Left lung (tissue), 10 donors: ENCODE results near the gene KATNAL2. TPM values are rescaled to one million over a fixed set of nuclear protein-coding genes. Genes with fewer than 3 reads are reported as not detected.

Experiments
- ATAC-seq: fragments of 200-7000 bp; cut with Tn5 transposase; one replicate; pipeline ENCODE4 v1.9.1; 2020; ENCODE audit warnings: moderate library complexity
- DNase-seq, 4 donors: peaks; one replicate each; pipeline ENCODE4 v3.0.0-alpha.2; 2013 to 2020
- H3K27ac ChIP-seq, 2 donors: fragments of 200-600 bp; sonication (generic) in 1 of 2; one replicate each; pipeline versions ENCODE4 v1.5.0 to v1.8.0; 2020 to 2021
- H3K27me3 ChIP-seq, 2 donors: fragments of 200-600 bp; sonication (generic) in 1 of 2; one replicate each; pipeline versions ENCODE4 v1.5.0 to v1.8.0; 2020 to 2021
- H3K36me3 ChIP-seq, 2 donors: fragments of 200-600 bp; sonication (generic) in 1 of 2; one replicate each; pipeline versions ENCODE4 v1.5.0 to v1.8.0; 2020 to 2021
- H3K4me1 ChIP-seq, 2 donors: fragments of 200-600 bp; one replicate each; pipeline ENCODE4 v1.8.0; 2021
- H3K4me3 ChIP-seq, 2 donors: fragments of 200-600 bp; sonication (generic) in 1 of 2; one replicate each; pipeline versions ENCODE4 v1.5.0 to v1.8.0; 2020 to 2021; ENCODE audit warnings: mild to moderate bottlenecking in 1 of 2
- H3K9me3 ChIP-seq, 2 donors: fragments of 200-600 bp; sonication (generic) in 1 of 2; one replicate each; pipeline versions ENCODE4 v1.5.0 to v1.8.0; 2020 to 2021
- intact Hi-C, 2 donors: fragments of 100-400 bp; cut with DNase I; formaldehyde crosslinking; loops; one replicate each; pipeline versions ENCODE4 v1.11.2 to v1.14.2; 2022
- polyA plus RNA-seq, 6 donors: library from polyadenylated mRNA; unstranded; fragments of 120-200 nt; gene quantifications; one replicate each; pipeline ENCODE4 v1.2.1, GENCODE V29; 2013; ENCODE audit not compliant: insufficient read length in 6 of 6
- total RNA-seq, 2 donors: library from RNA; stranded (reverse); fragmentation: NEBNext Ultra II Directional; extraction: Animal tissue kit (Norgen Biotek cat#: 25700); gene quantifications; one replicate each; pipeline ENCODE4 v1.2.1, GENCODE V29; 2021
- TF ChIP-seq, protein P1 (sequence below), 2 donors: fragments of 200-600 bp; sonication (generic) in 1 of 2; IDR thresholded peaks; one replicate each; pipeline versions ENCODE4 v1.5.0 to v1.8.0; 2021; ENCODE audit warnings: antibody characterized with exemption in 2 of 2
- donor health status: DM: no; HTN: yes; CAD: no.
- donor health status: DM: no; HTN: no; CAD: no.

The KATNAL2 gene
- total and polyA plus RNA-seq, 8 donors, result 2.4 to 8.8 (median 6.9) TPM

DNA sequence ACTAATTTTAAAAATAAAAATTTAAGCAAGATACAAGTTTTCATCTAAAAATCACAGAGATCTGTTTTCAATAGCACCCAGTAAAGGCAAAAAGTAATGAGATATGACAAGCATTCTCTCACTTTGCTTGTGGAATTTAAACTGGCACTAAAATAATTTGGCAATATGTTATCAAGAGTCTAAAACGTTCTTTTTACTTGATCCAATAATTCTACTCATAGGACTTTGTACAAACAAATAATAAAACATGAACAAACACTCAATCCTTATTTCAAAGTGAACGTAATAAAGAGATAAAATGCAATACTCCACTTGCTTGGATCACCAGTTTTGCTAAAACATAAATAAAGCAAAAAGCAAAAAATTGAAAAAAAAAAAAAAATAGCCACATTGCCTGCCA, 30.5 kb upstream of the KATNAL2 start:
- peaks cover 0 to 23% of the 10 kb centered on the region in 2 donors for H3K9me3 ChIP-seq
- H3K4me1 ChIP-seq, result no peaks in the 10 kb centered on the region
- H3K36me3 ChIP-seq, result peaks cover 0 to 30% of the 10 kb centered on the region in 2 donors
- intact Hi-C loops, result no loop called here
- no peaks in the 10 kb centered on the region for H3K27me3 ChIP-seq
- ATAC-seq (no peak), DNase-seq (no peak)
- TF ChIP-seq, protein P1, sequence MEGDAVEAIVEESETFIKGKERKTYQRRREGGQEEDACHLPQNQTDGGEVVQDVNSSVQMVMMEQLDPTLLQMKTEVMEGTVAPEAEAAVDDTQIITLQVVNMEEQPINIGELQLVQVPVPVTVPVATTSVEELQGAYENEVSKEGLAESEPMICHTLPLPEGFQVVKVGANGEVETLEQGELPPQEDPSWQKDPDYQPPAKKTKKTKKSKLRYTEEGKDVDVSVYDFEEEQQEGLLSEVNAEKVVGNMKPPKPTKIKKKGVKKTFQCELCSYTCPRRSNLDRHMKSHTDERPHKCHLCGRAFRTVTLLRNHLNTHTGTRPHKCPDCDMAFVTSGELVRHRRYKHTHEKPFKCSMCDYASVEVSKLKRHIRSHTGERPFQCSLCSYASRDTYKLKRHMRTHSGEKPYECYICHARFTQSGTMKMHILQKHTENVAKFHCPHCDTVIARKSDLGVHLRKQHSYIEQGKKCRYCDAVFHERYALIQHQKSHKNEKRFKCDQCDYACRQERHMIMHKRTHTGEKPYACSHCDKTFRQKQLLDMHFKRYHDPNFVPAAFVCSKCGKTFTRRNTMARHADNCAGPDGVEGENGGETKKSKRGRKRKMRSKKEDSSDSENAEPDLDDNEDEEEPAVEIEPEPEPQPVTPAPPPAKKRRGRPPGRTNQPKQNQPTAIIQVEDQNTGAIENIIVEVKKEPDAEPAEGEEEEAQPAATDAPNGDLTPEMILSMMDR (IDR thresholded peaks at IDR 0.05), result no peak
- no peak overlapping the region for H3K27ac ChIP-seq
- no peak overlapping the region for H3K4me3 ChIP-seq

DNA sequence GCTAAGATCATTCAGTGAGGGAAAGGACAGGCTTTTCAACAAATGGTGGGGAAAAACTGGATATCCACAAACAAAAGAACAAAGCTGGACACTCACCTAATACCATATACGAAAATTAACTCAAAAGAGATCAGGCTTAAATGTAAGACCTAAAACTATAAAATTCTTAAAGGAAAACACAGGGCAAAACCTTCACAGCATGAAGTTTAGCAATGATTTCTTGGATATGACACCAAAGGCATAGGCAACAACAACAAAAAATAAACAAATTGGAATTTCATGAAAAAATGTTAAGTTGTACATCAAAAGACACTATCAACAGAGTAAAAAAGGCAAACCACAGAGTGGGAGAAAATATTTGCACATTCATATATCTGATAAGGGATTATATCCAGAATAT, 28.4 kb upstream of the KATNAL2 start:
- H3K27me3 ChIP-seq, result no peaks in the 10 kb centered on the region
- no peak for DNase-seq
- H3K4me1 ChIP-seq, result no peaks in the 10 kb centered on the region
- no peak for ATAC-seq
- no peak overlapping the region for H3K4me3 ChIP-seq
- no peak overlapping the region for H3K27ac ChIP-seq
- intact Hi-C loops, result no loop called here
- H3K9me3 ChIP-seq, result peaks cover 0 to 23% of the 10 kb centered on the region in 2 donors
- TF ChIP-seq, protein P1 (IDR thresholded peaks at IDR 0.05), result no peak
- peaks cover 0 to 30% of the 10 kb centered on the region in 2 donors for H3K36me3 ChIP-seq

DNA sequence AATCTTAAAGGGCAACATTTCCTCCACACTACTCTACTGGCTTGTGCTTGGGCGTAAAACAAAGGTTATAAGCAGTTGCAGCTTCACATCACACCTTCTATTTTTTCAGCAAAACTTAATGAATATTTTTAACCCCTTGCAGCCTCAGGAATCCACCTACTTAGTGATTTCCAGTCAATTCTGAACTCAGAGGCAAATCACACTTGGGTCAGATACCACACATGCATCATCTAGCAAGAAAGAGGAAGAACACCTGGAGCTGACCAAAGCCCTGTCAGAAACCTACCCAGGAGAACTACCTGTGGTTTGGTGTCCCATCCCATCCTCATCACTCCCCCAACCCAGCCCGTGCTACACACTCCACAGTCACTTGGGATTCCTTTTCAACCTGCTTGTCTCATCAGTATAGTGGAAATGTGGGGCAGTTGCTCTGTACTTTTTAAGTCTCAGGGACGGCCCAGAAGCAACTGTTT, 25.6 kb upstream of the KATNAL2 start:
- ATAC-seq (no peak), DNase-seq (no peak)
- Histone ChIP-seq H3K9me3 (peaks cover 0 to 23% of the 10 kb centered on the region in 2 donors), H3K4me3 (no peak overlapping the region), H3K27ac (no peak overlapping the region), H3K36me3 (peaks cover 0 to 30% of the 10 kb centered on the region in 2 donors), H3K4me1 (no peaks in the 10 kb centered on the region), H3K27me3 (no peaks in the 10 kb centered on the region)
- TF ChIP-seq, protein P1 (IDR thresholded peaks at IDR 0.05), result no peak
- intact Hi-C loops, result no loop called here

DNA sequence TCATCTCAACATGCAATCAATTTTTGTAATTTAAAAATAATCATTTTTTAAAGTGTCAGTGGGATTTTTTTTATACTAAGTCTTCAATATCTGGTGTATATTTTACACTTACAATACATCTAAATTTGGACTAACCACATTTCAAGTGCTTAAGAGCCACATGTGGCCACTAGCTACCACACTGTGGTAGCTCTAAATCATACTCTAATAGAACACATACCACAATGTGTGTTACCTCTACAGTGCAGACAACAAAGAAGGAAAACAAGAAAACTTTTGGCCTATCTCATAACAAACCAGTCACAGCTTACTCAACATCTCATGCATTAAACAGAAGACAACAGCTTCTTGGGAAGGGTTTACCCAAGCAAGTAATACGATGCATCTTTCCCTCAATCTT, 24.6 kb upstream of the KATNAL2 start:
- no peak overlapping the region for H3K4me3 ChIP-seq
- peaks cover 0 to 30% of the 10 kb centered on the region in 2 donors for H3K36me3 ChIP-seq
- TF ChIP-seq, protein P1 (IDR thresholded peaks at IDR 0.05), result no peak
- H3K27me3 ChIP-seq, result no peaks in the 10 kb centered on the region
- DNase-seq (no peak), ATAC-seq (no peak)
- H3K9me3 ChIP-seq, result peaks cover 0 to 19% of the 10 kb centered on the region in 2 donors
- intact Hi-C loops, result no loop called here
- no peak overlapping the region for H3K27ac ChIP-seq
- H3K4me1 ChIP-seq, result no peaks in the 10 kb centered on the region

DNA sequence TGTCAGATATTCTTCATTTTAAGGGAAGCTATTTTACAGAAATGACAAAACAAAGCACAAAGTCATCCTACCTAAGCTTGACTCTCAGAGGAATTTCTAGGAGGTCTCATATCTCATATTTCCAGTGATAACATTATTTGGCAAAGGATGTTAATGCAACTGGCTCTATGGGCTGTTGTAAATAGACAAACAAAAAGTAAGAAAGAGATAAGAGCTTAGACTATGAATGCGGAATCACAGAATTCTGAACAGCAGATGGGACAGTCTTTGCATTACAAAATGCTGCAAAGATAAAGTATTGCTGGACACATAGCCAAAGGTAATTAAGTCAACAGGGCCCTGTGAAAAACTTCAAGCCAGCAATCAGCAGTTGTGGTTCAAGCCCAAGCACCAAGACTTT, 24.0 kb upstream of the KATNAL2 start:
- no peak overlapping the region for H3K4me3 ChIP-seq
- no peaks in the 10 kb centered on the region for H3K27me3 ChIP-seq
- peaks cover 0 to 25% of the 10 kb centered on the region in 2 donors for H3K36me3 ChIP-seq
- H3K9me3 ChIP-seq, result peaks cover 0 to 16% of the 10 kb centered on the region in 2 donors
- TF ChIP-seq, protein P1 (IDR thresholded peaks at IDR 0.05), result no peak
- no peak for ATAC-seq
- no peaks in the 10 kb centered on the region for H3K4me1 ChIP-seq
- DNase-seq, result no peak
- intact Hi-C loops, result no loop called here
- H3K27ac ChIP-seq, result no peak overlapping the region
